Measurements from ENCODE around the gene IL20RA.

DNA sequence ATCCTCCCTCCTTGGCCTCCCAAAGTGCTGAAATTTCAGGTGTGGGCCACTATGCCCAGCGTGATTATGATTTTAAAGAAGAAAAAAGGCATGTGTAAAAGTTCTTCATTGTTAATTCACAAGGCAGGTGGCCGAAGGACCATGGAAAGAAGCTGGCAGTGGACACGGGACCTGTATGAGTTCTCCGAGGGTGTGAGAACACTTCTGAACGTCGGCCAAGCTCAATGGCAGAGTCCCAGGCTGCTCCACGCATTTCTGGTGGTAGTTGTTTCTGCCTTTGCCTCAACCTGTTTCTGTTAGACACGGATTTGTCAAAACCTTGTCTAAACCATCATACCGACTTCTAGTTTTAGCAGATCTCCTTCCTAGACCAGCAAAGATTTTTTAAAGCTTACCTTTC is 36.6 kb downstream of the IL20RA start:
- no peak for TF ChIP-seq CTCF (conservative IDR thresholded peaks at IDR 0.05; ENCODE audit: low read depth in 2 of 2)
- TF ChIP-seq EZH2 (IDR thresholded peaks at IDR 0.05; ENCODE audit: low read depth, unreplicated experiment): no peak
- no peak for TF ChIP-seq POLR2AphosphoS5 (IDR thresholded peaks at IDR 0.05; ENCODE audit: low read depth)
- TF ChIP-seq EZH2phosphoT487 (IDR thresholded peaks at IDR 0.05; ENCODE audit: unreplicated experiment): no peak
